Omental fat pad (tissue), 4 donors: ENCODE results near the gene PRSS35. TPM values are rescaled to one million over a fixed set of nuclear protein-coding genes. Genes with fewer than 3 reads are reported as not detected.

Source experiments
- ATAC-seq: fragments of 150-250 bp; one replicate; pipeline ENCODE4 v1.9.1; 2016; ENCODE audit warnings: mild to moderate bottlenecking, moderate library complexity; ENCODE audit not compliant: low FRiP score
- DNase-seq: peaks from one replicate; pipeline ENCODE4 v3.0.0-alpha.2; 2019; ENCODE audit warnings: low spot score
- total RNA-seq, 4 donors: library from RNA; depleted of rRNA; stranded (reverse); fragments of >200 nt; gene quantifications; one replicate each; pipeline ENCODE4 v1.1.0, GENCODE V29; 2016
- TF ChIP-seq, protein P1 (sequence below), 3 donors: fragments of 450-650 bp; IDR thresholded peaks; one replicate each; pipeline ENCODE4 v1.5.1; 2016 to 2017; ENCODE audit warnings: antibody characterized with exemption in 3 of 3, mild to moderate bottlenecking in 3 of 3, moderate library complexity in 2 of 3

PRSS35 gene
- total RNA-seq, 4 donors from 2014 or later = not detected

DNA sequence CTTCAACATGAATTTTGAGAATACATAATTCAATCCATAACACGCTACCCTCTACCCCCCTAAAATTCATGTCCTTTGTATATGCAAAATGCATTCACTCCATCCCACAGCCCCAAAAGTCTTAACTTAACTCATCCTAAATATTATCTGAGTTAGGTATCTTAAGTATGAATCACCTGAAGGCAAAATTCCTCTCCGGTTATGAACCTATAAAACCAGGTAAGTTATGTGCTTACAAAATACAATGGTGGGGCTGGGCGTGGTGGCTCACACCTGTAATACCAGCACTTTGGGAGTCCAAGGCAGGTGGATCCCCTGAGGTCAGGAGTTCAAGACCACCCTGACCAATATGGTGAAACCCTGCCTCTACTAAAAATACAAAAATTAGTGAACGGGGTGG, 23.5 kb upstream of the PRSS35 start:
- ATAC-seq = no peak
- DNase-seq = no peak
- TF ChIP-seq, protein P1, sequence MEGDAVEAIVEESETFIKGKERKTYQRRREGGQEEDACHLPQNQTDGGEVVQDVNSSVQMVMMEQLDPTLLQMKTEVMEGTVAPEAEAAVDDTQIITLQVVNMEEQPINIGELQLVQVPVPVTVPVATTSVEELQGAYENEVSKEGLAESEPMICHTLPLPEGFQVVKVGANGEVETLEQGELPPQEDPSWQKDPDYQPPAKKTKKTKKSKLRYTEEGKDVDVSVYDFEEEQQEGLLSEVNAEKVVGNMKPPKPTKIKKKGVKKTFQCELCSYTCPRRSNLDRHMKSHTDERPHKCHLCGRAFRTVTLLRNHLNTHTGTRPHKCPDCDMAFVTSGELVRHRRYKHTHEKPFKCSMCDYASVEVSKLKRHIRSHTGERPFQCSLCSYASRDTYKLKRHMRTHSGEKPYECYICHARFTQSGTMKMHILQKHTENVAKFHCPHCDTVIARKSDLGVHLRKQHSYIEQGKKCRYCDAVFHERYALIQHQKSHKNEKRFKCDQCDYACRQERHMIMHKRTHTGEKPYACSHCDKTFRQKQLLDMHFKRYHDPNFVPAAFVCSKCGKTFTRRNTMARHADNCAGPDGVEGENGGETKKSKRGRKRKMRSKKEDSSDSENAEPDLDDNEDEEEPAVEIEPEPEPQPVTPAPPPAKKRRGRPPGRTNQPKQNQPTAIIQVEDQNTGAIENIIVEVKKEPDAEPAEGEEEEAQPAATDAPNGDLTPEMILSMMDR (IDR thresholded peaks at IDR 0.05) = no peak

DNA sequence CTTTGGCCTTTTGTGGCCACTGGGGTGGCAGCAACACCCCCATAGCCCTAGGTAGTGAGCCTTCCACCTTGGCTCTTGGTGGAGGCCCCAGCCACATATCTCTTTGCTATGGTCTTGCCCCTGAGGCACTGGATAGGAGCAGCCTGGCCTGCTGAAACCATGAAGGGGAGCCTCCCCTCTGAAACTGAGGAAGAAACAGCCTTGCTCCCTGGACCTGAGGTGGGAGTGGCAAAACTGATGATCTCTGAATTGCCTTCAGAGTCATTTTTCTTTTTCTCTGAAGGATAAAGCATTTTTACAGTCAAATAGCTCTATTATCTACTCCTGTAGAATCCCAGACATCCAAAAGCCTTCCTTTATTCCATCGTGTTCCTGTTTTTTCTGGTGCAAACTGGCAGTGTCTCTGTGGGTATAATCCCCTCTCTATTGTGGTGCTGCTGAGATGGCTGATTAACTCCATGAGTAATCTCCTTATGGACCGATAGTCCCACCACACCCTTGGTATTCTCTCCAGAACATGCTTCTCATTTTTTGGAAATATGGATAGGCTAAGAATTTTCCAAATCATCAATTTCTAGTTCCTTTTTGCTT, 22.0 kb upstream of the PRSS35 start:
- TF ChIP-seq, protein P1 (IDR thresholded peaks at IDR 0.05) = no peak
- ATAC-seq (no peak), DNase-seq (no peak)

DNA sequence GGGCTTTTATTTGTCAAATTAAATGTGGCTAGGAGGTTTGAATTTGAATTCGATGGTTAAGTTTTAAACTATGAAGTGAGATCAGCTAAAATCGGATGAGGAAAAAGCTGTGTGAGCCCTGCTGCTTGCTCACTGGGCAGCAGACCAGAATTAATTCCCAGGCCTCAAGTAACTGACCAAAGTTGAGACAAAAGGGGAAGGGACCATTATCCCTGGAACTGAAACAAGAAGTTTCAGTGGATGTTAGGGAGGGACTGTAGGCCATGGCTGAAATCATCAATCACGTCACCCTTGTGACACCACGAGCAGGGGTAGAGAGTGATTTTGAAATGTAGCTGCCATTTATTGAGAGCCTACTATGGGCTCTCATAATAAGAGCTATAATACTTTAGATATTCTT, 7.0 kb upstream of the PRSS35 start:
- no peak for ATAC-seq

DNA sequence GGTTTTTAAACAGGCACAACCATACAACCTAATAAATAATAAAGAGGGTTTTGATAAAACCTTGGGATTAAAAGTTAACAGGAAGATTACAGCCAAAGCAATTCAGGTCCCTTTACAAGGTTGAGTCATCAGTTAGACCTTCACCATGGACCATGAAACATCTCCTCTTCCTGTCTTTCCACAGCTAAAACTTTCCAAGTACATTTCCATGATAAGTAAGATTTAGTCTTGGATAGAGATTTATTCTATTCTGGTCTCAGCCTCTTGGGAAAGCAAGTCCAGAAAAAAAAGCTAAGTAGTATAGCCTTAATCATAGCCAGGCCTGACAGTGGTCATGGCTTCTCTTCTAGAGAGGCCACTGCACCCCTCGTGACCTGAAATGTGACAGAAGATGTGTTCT, 2.9 kb upstream of the PRSS35 start:
- TF ChIP-seq, protein P1 (IDR thresholded peaks at IDR 0.05) = no peak
- ATAC-seq (no peak), DNase-seq (no peak)

More for the DNA sequence above, 7.0 kb upstream of the PRSS35 start:
- DNase-seq = no peak
- TF ChIP-seq, protein P1 (IDR thresholded peaks at IDR 0.05) = no peak

DNA sequence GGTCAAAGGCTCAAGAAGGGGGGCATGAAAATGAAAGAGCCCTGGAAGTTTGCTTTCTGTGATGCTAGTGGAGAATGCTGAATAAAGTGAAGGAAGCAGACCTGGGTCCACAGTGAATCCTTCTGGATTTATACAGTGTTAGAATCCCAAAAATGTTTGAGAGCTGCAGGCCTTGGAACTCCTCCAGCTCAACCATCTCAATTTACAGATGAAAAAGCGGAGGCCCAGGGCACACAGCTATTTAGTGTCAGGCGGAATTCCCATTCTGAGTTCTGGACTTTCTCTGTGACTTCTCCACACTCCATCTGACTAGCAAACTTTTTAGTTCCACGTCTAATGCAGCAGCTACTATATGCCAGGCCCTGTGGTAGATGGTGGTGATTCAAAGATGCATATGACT, 1.5 kb upstream of the PRSS35 start:
- no peak for ATAC-seq
- TF ChIP-seq, protein P1 (IDR thresholded peaks at IDR 0.05) = no peak

DNA sequence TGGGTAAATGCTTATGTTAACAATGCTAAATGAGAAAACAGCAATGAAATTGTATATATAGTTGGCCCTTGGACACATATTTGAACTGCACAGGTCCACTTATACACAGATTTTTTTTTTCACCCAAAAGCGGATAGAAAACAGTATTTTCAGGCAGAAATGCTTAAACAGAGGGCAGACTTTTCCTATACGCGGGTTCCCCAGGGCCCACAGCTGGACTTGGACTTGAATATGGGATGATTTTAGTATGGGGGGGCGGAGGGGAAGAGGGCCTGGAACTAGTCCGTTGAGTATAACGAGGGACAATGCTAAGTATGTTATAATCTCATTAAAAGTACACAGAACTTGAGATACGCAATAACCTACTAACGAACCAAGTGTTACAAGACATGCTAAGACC, 1.1 kb upstream of the PRSS35 start:
- TF ChIP-seq, protein P1 (IDR thresholded peaks at IDR 0.05) = no peak
- no peak for ATAC-seq
- DNase-seq = no peak

More for the DNA sequence above, 1.5 kb upstream of the PRSS35 start:
- DNase-seq = no peak

DNA sequence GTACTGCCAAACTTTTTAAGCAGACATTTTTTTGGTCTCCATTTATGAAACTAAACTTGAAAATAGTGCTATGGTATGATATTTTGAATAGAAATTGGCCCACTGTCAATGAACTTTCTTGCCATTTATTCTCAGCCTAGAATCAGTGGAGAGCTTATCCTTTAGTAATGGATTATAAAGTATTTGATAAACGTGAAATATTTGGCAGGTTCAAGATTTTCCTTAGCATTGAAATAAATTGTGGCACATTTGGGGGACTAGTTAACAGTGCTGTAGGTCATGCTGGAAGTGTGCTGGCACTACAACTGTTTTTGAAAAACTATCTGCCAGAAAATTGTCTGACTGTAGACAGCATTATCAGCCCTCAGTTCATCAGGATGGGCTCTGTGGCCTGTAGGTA, 2.1 kb downstream of the PRSS35 start:
- no peak for ATAC-seq
- TF ChIP-seq, protein P1 (IDR thresholded peaks at IDR 0.05) = no peak
- DNase-seq = no peak
